SH-SY5Y (cell line): Measurements from ENCODE around the gene VAV3.

Source experiments
- GATA2 ChIP-seq: IDR thresholded peaks from 2 replicates; pipeline ENCODE4 v1.6.1; 2011; ENCODE audit warnings: mild to moderate bottlenecking, low read depth, low read length
- GATA3 ChIP-seq: IDR thresholded peaks from 2 replicates; pipeline ENCODE4 v1.6.1; 2011; ENCODE audit warnings: low read depth, mild to moderate bottlenecking, low read length, moderate library complexity

DNA sequence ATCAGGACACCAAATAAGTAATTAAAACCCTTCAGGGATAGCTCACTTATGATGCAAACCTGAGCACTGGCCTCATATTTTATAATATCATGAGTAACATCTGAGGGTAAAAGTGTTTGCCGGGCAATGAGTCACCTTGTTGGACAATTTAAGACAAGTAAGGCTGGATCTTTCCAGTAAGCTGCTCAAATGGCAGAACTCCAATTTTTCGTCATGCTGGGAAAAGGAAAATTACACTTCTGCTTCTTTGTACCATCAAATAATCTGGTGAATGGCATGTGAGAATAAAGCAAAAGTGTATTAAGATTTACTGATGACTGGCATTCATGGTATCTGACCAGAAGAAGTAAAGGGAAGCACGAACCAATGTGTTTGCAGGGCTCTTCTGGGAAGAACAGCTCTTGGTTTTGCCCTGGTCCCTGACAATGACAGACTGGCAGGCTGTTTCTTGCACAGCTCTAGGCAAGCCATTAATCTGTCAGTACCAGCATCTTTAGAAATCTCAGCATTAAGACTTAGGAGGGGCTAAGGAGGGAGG is 392.2 kb downstream of the VAV3 start:
- TF ChIP-seq GATA2 (no peak), GATA3 (no peak)
